Astrocyte (in vitro differentiated cells and primary cell): Measurements from ENCODE around the gene RUNDC1.

ENCODE experiments used
- CTCF ChIP-seq: IDR thresholded peaks from 2 replicates; pipeline ENCODE4 v1.5.1; 2011; ENCODE audit warnings: low read depth, mild to moderate bottlenecking, inconsistent platforms, low read length, moderate library complexity; ENCODE audit not compliant: insufficient read depth
- EZH2 ChIP-seq: IDR thresholded peaks from 2 replicates; pipeline ENCODE4 v1.6.1; 2012; ENCODE audit warnings: mild to moderate bottlenecking, low read length, inconsistent platforms; ENCODE audit not compliant: insufficient read depth

DNA sequence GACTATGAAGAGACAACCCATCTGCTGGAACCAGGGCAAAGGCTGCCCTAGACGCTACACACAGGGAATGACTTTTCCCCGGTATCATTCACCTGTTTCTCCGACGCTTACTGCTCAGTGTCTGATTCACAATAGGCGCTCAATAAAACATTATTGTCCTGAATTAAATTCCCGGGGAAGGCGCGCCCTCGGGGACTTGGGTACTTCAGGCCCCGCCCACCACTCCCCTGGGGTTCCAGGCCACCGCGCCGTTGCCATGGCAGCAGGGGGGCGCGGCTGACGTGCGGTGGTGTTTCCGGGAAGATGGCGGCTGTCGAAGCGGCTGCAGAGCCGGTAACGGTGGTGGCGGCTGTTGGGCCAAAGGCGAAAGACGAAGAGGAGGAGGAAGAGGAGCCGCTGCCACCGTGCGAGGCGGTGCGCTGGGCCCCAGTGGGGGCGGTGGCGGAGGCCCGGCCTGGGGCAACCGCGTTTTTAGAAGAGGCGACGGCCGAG lies at the start of gene RUNDC1:
- TF ChIP-seq CTCF (no peak), EZH2 (no peak)
